GM19455 (cell line): ENCODE data around the gene LRP4.

Experiments
- ATAC-seq: cut with Tn5 transposase; IDR thresholded peaks from one replicate; pipeline ENCODE4 v1.9.1; 2021; ENCODE audit not compliant: unreplicated experiment

Gene LRP4

GRCh38 chr11:46896719-46897406, 21.5 kb downstream of the LRP4 start:
- ATAC-seq = no peak

GRCh38 chr11:46895821-46896220, 22.5 kb downstream of the LRP4 start:
- no peak for ATAC-seq

- ATAC-seq = no peak
Observed at GRCh38 chr11:46894961-46895360, 23.4 kb downstream of the LRP4 start.

- ATAC-seq = no peak
Observed at GRCh38 chr11:46894506-46894905, 23.8 kb downstream of the LRP4 start.

- ATAC-seq = no peak
Observed at GRCh38 chr11:46892838-46893237, 25.5 kb downstream of the LRP4 start.

GRCh38 chr11:46892109-46892508, 26.2 kb downstream of the LRP4 start:
- ATAC-seq = no peak

- no peak for ATAC-seq
Observed at GRCh38 chr11:46890665-46891064, 27.7 kb downstream of the LRP4 start.

GRCh38 chr11:46889689-46890475, 28.5 kb downstream of the LRP4 start:
- no peak for ATAC-seq

GRCh38 chr11:46889251-46889650, 29.1 kb downstream of the LRP4 start:
- no peak for ATAC-seq

- ATAC-seq = no peak
Observed at GRCh38 chr11:46888636-46889035, 29.7 kb downstream of the LRP4 start.

GRCh38 chr11:46886211-46886610, 32.1 kb downstream of the LRP4 start:
- no peak for ATAC-seq

GRCh38 chr11:46879056-46879585, 39.2 kb downstream of the LRP4 start:
- no peak for ATAC-seq

- no peak for ATAC-seq
Observed at GRCh38 chr11:46877580-46877979, 40.8 kb downstream of the LRP4 start.

- ATAC-seq = no peak
Observed at GRCh38 chr11:46876471-46876870, 41.9 kb downstream of the LRP4 start.

GRCh38 chr11:46874586-46874985, 43.8 kb downstream of the LRP4 start:
- ATAC-seq = no peak

- no peak for ATAC-seq
Observed at GRCh38 chr11:46868912-46869311, 49.4 kb downstream of the LRP4 start.

GRCh38 chr11:46865340-46865739, 53.0 kb downstream of the LRP4 start:
- ATAC-seq = no peak

GRCh38 chr11:46860218-46860617, 58.1 kb downstream of the LRP4 start:
- no peak for ATAC-seq

- no peak for ATAC-seq
Observed at GRCh38 chr11:46858920-46859546, 59.3 kb downstream of the LRP4 start.

- no peak for ATAC-seq
Observed at GRCh38 chr11:46857666-46858065, 60.7 kb downstream of the LRP4 start.

- no peak for ATAC-seq
Observed at GRCh38 chr11:46856605-46857343, 61.6 kb downstream of the LRP4 start.
